HTR-8/SVneo (cell line): Measurements from ENCODE around the gene GPR75.

Experiments used
- DNase-seq: peaks from one replicate; pipeline ENCODE4 v3.0.0; 2011; ENCODE audit warnings: low spot score, mixed read lengths; ENCODE audit not compliant: insufficient read length
- FAIRE-seq: peaks from 2 replicates; lab custom pipeline; 2011; peaks lifted over from hg19 to GRCh38; lab: Jason Lieb, UNC

The GPR75 gene

GRCh38 chr2:53859206-53860181 lies at the start of gene GPR75:
TSS of gene GPR75 (minus strand) at chr2:53859967. CDS start at chr2:53854756, 5,211 bp downstream.
- FAIRE-seq (no peak), DNase-seq (no peak)

DNA sequence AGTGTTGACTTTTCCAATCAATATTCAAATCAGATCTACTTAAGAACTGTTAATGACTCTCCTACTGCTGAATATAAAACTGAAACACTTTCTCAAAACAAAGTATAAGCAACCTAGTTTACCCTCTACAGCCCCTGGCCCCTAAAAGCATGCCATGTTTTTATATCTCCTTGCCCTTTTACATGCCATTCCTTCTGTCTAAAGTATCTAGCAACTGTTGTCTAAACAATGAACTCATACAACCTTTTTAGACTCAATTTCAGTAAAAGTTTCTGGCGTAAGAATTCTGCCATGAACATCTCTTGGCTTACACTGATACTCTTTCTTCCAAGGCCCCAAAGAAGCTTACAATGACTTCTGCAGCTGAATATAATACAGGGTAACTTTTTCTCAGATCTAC lies 47.8 kb upstream of the GPR75 start:
- no peak for FAIRE-seq
- DNase-seq, result no peak

DNA sequence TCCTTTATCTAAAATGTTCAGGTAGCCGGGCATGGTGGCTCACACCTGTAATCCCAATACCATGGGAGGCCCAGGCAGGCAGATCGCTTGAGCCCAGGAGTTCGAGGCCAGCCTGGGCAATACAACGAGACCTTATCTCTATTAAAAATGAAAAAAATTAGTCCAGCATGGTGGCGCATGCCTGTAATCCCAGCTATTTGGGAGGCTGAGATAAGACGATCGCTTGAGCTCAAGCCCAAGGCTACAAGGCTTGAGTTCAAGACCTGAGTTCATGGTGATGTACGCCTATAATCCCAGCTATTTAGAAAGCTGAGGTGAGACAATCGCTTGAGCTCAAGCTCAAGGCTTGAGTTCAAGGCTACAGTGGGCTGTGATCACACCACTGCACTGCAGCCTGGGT lies 45.6 kb upstream of the GPR75 start:
- FAIRE-seq, result no peak
- no peak for DNase-seq

- no peak for FAIRE-seq
Observed at GRCh38 chr2:53903011-53903410, 43.2 kb upstream of the GPR75 start.

DNA sequence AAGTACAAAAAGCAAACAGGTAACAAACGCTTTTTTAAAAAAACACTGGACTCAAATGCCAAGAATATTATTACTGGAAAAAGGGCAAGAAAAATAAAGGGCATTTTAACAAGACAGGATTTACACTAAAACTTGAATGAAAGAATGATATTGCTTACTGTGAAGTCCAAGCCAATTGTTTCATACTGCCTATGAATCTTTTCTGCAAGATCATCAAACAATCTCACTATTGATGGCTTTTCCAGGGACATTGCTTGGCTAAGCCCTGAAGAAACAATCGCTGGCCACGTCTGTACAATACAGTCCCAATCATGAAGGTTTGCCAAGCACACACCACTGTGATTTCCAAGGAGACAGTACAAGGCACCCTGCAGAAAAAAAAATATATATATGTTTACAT lies 41.4 kb upstream of the GPR75 start:
- FAIRE-seq (no peak), DNase-seq (no peak)

More at GRCh38 chr2:53903011-53903410, 43.2 kb upstream of the GPR75 start:
- no peak for DNase-seq

GRCh38 chr2:53896864-53897263 lies 37.1 kb upstream of the GPR75 start:
- DNase-seq (peak; percentile 14), FAIRE-seq (no peak)

GRCh38 chr2:53886406-53887280 lies 26.9 kb upstream of the GPR75 start:
- FAIRE-seq, result no peak
- DNase-seq, result no peak

GRCh38 chr2:53884883-53885282 lies 25.1 kb upstream of the GPR75 start:
- DNase-seq (no peak), FAIRE-seq (no peak)

- FAIRE-seq (no peak), DNase-seq (no peak)
Observed at GRCh38 chr2:53881986-53882385, 22.2 kb upstream of the GPR75 start.

DNA sequence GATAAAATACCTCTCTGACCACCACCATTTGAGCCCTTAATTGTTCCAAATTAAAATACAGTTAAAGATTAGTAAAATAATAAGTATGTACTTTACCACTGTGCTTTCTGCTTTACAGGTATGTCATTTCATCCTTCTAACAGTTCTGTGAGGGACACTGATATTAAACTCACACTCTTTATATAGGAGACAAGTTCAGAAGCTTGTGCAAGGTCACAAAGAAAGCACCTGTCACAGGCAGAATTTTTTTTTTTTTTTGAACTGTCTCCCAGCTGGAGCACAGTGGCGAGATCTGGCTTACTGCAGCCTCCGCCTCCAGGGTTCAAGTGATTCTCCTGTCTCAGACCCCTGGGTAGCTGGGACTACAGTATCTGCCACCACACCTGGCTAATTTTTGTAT lies 21.6 kb upstream of the GPR75 start:
- DNase-seq (no peak), FAIRE-seq (no peak)

DNA sequence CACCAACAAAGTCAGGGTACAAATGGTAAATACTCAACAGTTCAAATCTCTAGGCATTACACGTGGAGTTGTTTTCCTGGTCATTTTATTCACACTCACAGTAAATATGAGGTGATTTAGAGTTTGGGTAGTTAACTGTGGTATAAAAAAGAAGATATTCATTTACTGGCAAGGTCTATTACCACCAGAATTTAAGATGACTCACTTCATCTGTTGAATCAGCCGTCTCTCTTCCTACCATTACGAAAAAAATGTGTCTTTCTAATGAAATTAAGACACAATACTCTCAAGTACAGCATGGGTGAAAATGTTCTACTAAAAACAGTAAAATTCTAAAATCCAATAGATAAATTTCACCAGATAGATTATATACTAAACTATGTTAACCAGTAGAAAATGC lies 21.0 kb upstream of the GPR75 start:
- FAIRE-seq (no peak), DNase-seq (no peak)

DNA sequence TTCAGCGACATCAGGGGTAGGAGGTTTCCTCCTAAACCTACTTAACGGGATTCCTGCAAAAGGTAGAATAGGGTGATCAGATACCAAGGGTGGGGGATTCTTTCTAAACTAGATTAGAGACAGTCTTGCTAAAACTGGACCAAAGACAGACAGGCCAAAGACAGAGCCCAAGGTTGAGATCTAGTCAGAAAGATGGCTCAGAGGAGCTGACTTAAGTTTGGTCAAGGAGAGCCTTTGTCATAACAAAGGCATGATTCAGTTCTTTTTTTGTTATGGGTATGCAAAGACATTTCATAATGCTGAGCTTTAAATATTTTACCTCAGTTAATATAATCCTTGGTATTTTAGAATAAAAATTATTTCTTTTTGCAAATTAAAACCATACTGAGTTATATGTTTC lies 17.8 kb upstream of the GPR75 start:
- no peak for DNase-seq
- no peak for FAIRE-seq

- DNase-seq (no peak), FAIRE-seq (no peak)
Observed at GRCh38 chr2:53877112-53877511, 17.3 kb upstream of the GPR75 start.

DNA sequence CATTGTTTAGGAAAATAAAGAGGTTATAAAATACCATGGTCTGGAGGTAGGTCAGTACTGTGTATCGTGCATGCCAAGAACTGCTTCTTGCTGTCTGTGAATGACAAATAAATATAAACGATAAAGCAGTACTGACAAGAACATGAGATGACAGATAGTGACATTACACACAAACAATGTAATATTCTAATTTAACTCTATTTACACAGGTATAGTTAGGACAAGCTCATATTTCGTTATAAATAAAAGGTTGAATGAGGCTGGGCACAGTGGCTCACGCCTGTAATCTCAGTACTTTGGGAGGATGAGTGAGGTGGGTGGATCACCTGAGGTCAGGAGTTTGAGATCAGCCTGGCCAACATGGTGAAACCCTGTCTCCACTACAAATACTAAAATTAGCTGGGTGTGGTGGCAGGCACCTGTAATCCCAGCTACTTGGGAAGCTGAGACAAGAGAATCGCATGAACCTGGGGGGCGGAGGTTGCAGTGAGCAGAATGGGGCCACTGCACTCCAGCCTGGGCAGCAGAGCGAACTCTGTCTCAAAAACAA lies 14.7 kb upstream of the GPR75 start:
- no peak for DNase-seq

DNA sequence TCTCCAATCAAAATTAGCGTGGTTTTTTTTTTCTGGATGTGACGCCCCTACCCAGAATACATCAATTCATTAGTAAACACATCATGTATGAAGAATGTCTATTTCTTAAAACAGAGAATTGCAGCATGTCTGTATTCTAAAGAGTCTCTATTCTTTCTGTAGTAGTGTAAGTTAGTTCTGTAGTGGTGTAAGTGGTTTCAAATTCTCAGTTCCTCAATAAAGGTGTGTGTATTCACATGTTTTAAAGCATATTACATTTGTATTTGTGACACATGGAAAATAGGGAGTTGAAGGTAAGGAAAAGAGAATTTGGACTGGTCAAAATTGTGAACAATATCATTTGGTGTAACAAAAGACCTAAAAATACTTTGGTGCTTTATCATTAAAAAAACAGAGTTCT lies 8.0 kb upstream of the GPR75 start:
- DNase-seq (no peak), FAIRE-seq (no peak)

More for the DNA sequence above, 14.7 kb upstream of the GPR75 start:
- FAIRE-seq, result no peak

- no peak for DNase-seq
- FAIRE-seq, result no peak
Observed at GRCh38 chr2:53867169-53867568, 7.4 kb upstream of the GPR75 start.

DNA sequence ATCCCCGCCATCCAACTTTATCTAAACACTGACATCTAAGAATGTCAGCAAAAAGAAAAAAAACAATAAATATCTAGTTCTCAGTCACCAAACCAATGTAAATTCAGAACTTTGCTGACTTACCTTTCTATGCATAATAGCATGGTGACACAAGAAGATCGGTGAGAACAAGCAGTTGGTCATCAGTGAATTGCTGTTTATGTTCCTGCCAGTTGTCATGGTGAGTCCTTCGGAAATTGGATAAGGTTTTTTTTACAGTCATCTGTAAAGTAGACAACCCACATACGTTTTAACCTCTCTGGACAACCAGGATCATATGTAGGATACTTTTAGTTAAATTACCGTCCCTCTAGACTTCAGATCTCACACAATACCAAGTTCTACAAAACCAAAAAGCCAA lies 6.2 kb upstream of the GPR75 start:
- no peak for DNase-seq
- FAIRE-seq, result no peak

DNA sequence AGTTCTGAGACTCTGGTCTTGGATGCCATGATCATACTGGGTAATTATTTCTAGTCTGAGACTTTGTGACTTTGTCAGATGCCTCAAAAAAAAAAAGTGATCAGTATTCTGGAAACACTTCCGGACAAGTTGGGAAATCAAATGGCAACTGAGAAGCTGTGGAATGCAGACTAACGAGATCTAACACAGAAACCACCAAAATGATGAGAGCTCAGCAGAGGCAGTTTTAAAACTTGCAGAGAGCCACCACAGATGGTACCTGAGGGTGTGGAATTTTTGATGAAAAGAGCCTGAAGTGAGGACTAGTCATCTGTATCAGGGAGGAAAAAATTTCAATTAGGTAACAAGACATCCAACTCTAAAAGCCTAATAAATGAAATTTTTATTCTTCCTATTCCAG lies 5.5 kb upstream of the GPR75 start:
- FAIRE-seq, result no peak

DNA sequence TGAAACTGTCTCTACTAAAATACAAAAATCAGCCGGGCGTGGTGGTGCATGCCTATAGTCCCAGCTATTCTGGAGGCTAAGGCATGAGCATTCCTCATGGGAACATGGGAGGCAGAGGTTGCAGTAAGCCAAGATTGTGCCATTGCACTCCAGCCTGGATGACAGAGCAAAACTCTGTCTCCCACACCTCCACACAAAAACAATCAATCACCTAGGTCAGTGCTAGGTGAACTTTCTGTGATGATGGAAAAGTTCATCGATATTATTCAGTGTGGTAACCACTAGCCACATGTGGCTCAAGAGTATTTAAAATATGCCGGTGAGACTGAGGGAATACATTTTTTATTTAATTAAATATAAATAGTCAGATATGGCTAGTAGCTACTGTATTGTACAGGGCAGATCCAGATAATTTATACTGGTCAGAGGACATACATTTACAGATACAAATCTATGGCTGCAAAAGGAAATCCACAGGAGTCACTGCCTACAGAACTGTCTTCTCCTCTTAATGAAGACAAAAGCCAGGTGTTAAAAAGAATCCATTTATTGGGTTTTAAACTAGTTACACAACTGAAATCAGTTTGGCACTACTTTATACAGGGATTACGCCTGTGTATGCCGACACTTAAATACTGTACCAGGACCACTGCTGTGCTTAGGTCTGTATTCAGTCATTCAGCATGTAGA lies 3.9 kb upstream of the GPR75 start:
- no peak for DNase-seq
- no peak for FAIRE-seq

More for the DNA sequence above, 5.5 kb upstream of the GPR75 start:
- no peak for DNase-seq

- FAIRE-seq, result no peak
Observed at GRCh38 chr2:53861824-53862223, 2.1 kb upstream of the GPR75 start.

More at GRCh38 chr2:53861824-53862223, 2.1 kb upstream of the GPR75 start:
- DNase-seq, result no peak
